Activated naive CD4-positive, alpha-beta T cell treated with anti-CD3 and anti-CD28 coated beads, Interleukin-2, amount 10 ng/mL, durations not matched to agents 7 days and 5 days (primary cell): ENCODE results near the gene RS1.

Source experiments
- CTCF ChIA-PET: fragments of 350-600 bp; sonication (Branson Sonifier 250); formaldehyde crosslinking; loops from one replicate; lab custom pipeline; 2021; ENCODE audit warnings: antibody characterized with exemption; lab: Charles Lee
- DNase-seq: peaks from one replicate; pipeline ENCODE4 v3.0.0-alpha.2; 2020
- H3K27ac Mint-ChIP-seq: one replicate; pipeline ENCODE4 v1.8.0; 2021; ENCODE audit warnings: mild to moderate bottlenecking, moderate library complexity, mixed read lengths
- H3K27me3 Mint-ChIP-seq: one replicate; pipeline ENCODE4 v1.8.0; 2021; ENCODE audit warnings: mild to moderate bottlenecking, mixed read lengths
- H3K36me3 Mint-ChIP-seq: one replicate; pipeline ENCODE4 v1.8.0; 2021; ENCODE audit warnings: mixed read lengths
- H3K4me1 Mint-ChIP-seq: one replicate; pipeline ENCODE4 v1.8.0; 2021; ENCODE audit warnings: mixed read lengths
- H3K4me3 Mint-ChIP-seq: one replicate; pipeline ENCODE4 v1.8.0; 2021; ENCODE audit warnings: mild to moderate bottlenecking, moderate library complexity, mixed read lengths
- H3K9me3 Mint-ChIP-seq: one replicate; pipeline ENCODE4 v1.8.0; 2021; ENCODE audit warnings: mixed read lengths

The RS1 gene

GRCh38 chrX:18672008-18672407, at the start of gene RS1:
Gene RS1 (minus strand): TSS chrX:18672108. CDS start chrX:18672068, 40 bp downstream.
- no peaks in the 10 kb centered on the region for H3K9me3 Mint-ChIP-seq
- no peak within 1 kb of the TSS for H3K4me3 Mint-ChIP-seq
- H3K27ac Mint-ChIP-seq, result no peak within 1 kb of the TSS
- no peak for DNase-seq
- H3K27me3 Mint-ChIP-seq, result peaks cover 3% of the 10 kb centered on the region
- no peaks in the 10 kb centered on the region for H3K36me3 Mint-ChIP-seq
- CTCF ChIA-PET, result no interaction called here
- H3K4me1 Mint-ChIP-seq, result peaks cover 16% of the 10 kb centered on the region

- Mint-ChIP-seq H3K4me1 (peaks cover 3% of the 10 kb centered on the region), H3K27me3 (no peaks in the 10 kb centered on the region), H3K27ac (no peak overlapping the region), H3K36me3 (no peaks in the 10 kb centered on the region), H3K9me3 (no peaks in the 10 kb centered on the region), H3K4me3 (no peak overlapping the region)
- CTCF ChIA-PET, result no interaction called here
- DNase-seq, result no peak
These were observed 47.9 kb upstream of the RS1 start for GRCh38 chrX:18719852-18720251.

- no peaks in the 10 kb centered on the region for H3K4me1 Mint-ChIP-seq
- no peaks in the 10 kb centered on the region for H3K9me3 Mint-ChIP-seq
- H3K27ac Mint-ChIP-seq, result no peak overlapping the region
- CTCF ChIA-PET, result no interaction called here
- no peak overlapping the region for H3K4me3 Mint-ChIP-seq
- H3K27me3 Mint-ChIP-seq, result no peaks in the 10 kb centered on the region
- no peaks in the 10 kb centered on the region for H3K36me3 Mint-ChIP-seq
- DNase-seq, result no peak
These were observed 43.0 kb upstream of the RS1 start for GRCh38 chrX:18714910-18715309.

- DNase-seq, result no peak
- H3K4me3 Mint-ChIP-seq, result no peak overlapping the region
- H3K27me3 Mint-ChIP-seq, result no peaks in the 10 kb centered on the region
- H3K4me1 Mint-ChIP-seq, result no peaks in the 10 kb centered on the region
- H3K9me3 Mint-ChIP-seq, result no peaks in the 10 kb centered on the region
- CTCF ChIA-PET, result no interaction called here
- H3K36me3 Mint-ChIP-seq, result no peaks in the 10 kb centered on the region
- no peak overlapping the region for H3K27ac Mint-ChIP-seq
These were observed 37.9 kb upstream of the RS1 start for GRCh38 chrX:18709833-18710232.

- H3K36me3 Mint-ChIP-seq, result no peaks in the 10 kb centered on the region
- no peak within 1 kb of the TSS for H3K27ac Mint-ChIP-seq
- CTCF ChIA-PET, result no interaction called here
- H3K9me3 Mint-ChIP-seq, result no peaks in the 10 kb centered on the region
- no peaks in the 10 kb centered on the region for H3K4me1 Mint-ChIP-seq
- H3K27me3 Mint-ChIP-seq, result no peaks in the 10 kb centered on the region
- no peak within 1 kb of the TSS for H3K4me3 Mint-ChIP-seq
- no peak for DNase-seq
These were observed 35.6 kb upstream of the RS1 start, which contains the start of gene PPEF1 for GRCh38 chrX:18707426-18708049. Gene PPEF1 (plus strand): TSS chrX:18707645. CDS start chrX:18707781, 136 bp downstream.

- Mint-ChIP-seq H3K27me3 (no peaks in the 10 kb centered on the region), H3K36me3 (no peaks in the 10 kb centered on the region)
- DNase-seq, result no peak
These were observed 30.7 kb upstream of the RS1 start for GRCh38 chrX:18702362-18703195.

GRCh38 chrX:18701621-18702361, 29.9 kb upstream of the RS1 start:
- no peaks in the 10 kb centered on the region for H3K4me1 Mint-ChIP-seq
- H3K27me3 Mint-ChIP-seq, result no peaks in the 10 kb centered on the region
- DNase-seq, result no peak
- no peaks in the 10 kb centered on the region for H3K9me3 Mint-ChIP-seq
- H3K27ac Mint-ChIP-seq, result no peak overlapping the region
- H3K36me3 Mint-ChIP-seq, result no peaks in the 10 kb centered on the region
- no peak overlapping the region for H3K4me3 Mint-ChIP-seq
- CTCF ChIA-PET, result no interaction called here

More at GRCh38 chrX:18702362-18703195, 30.7 kb upstream of the RS1 start:
- Mint-ChIP-seq H3K4me3 (no peak overlapping the region), H3K9me3 (no peaks in the 10 kb centered on the region), H3K4me1 (no peaks in the 10 kb centered on the region), H3K27ac (no peak overlapping the region)
- CTCF ChIA-PET, result no interaction called here

- Mint-ChIP-seq H3K36me3 (no peaks in the 10 kb centered on the region), H3K4me1 (no peaks in the 10 kb centered on the region), H3K27ac (no peak overlapping the region), H3K4me3 (no peak overlapping the region), H3K9me3 (peaks cover 2% of the 10 kb centered on the region), H3K27me3 (no peaks in the 10 kb centered on the region)
- CTCF ChIA-PET, result no interaction called here
- DNase-seq, result no peak
These were observed 27.1 kb upstream of the RS1 start for GRCh38 chrX:18698737-18699650.

GRCh38 chrX:18696653-18697052, 24.7 kb upstream of the RS1 start:
- Mint-ChIP-seq H3K27ac (no peak overlapping the region), H3K9me3 (peaks cover 2% of the 10 kb centered on the region), H3K4me3 (no peak overlapping the region)

GRCh38 chrX:18692541-18692940, 20.6 kb upstream of the RS1 start:
- Mint-ChIP-seq H3K4me1 (no peaks in the 10 kb centered on the region), H3K27ac (no peak overlapping the region), H3K4me3 (no peak overlapping the region), H3K9me3 (peaks cover 2% of the 10 kb centered on the region), H3K36me3 (no peaks in the 10 kb centered on the region), H3K27me3 (no peaks in the 10 kb centered on the region)
- CTCF ChIA-PET, result no interaction called here
- DNase-seq, result no peak

More at GRCh38 chrX:18696653-18697052, 24.7 kb upstream of the RS1 start:
- CTCF ChIA-PET, result no interaction called here
- no peaks in the 10 kb centered on the region for H3K4me1 Mint-ChIP-seq
- no peaks in the 10 kb centered on the region for H3K27me3 Mint-ChIP-seq
- no peak for DNase-seq
- no peaks in the 10 kb centered on the region for H3K36me3 Mint-ChIP-seq

GRCh38 chrX:18691431-18691830, 19.5 kb upstream of the RS1 start:
- Mint-ChIP-seq H3K4me3 (no peak overlapping the region), H3K27ac (no peak overlapping the region), H3K36me3 (no peaks in the 10 kb centered on the region), H3K4me1 (no peaks in the 10 kb centered on the region), H3K27me3 (no peaks in the 10 kb centered on the region), H3K9me3 (peaks cover 2% of the 10 kb centered on the region)
- CTCF ChIA-PET, result interaction anchor here (0.7 kb wide), 1 partner anchor 8 kb away, joined by 3 read pairs; no protein-coding TSS in a partner anchor
- DNase-seq, result no peak

- H3K36me3 Mint-ChIP-seq, result no peaks in the 10 kb centered on the region
- H3K4me1 Mint-ChIP-seq, result no peaks in the 10 kb centered on the region
- no peaks in the 10 kb centered on the region for H3K9me3 Mint-ChIP-seq
- no peak overlapping the region for H3K27ac Mint-ChIP-seq
- DNase-seq, result no peak
- H3K4me3 Mint-ChIP-seq, result no peak overlapping the region
- CTCF ChIA-PET, result no interaction called here
- H3K27me3 Mint-ChIP-seq, result no peaks in the 10 kb centered on the region
These were observed 16.1 kb upstream of the RS1 start for GRCh38 chrX:18687856-18688495.

- Mint-ChIP-seq H3K9me3 (no peaks in the 10 kb centered on the region), H3K4me1 (peaks cover 3% of the 10 kb centered on the region), H3K27ac (no peak overlapping the region), H3K36me3 (no peaks in the 10 kb centered on the region), H3K4me3 (no peak overlapping the region), H3K27me3 (no peaks in the 10 kb centered on the region)
- CTCF ChIA-PET, result no interaction called here
- no peak for DNase-seq
These were observed 11.1 kb upstream of the RS1 start for GRCh38 chrX:18682979-18683387.
